Keratinocyte (primary cell): ENCODE measurements around the gene CRISP2.

Experiments used
- EZH2 ChIP-seq: IDR thresholded peaks from one replicate; pipeline ENCODE4 v1.6.1; 2012; ENCODE audit warnings: inconsistent platforms, mild to moderate bottlenecking, low read length, moderate library complexity
- TF ChIP-seq, protein P1 (sequence below), 3 experiments: IDR thresholded peaks in 1 of 3; conservative IDR thresholded peaks in 1 of 3; optimal IDR thresholded peaks in 1 of 3; 2 replicates in 2 of 3; 3 replicates in 1 of 3; pipeline versions ENCODE3 to v1.5.1; 2011; ENCODE audit warnings: low read length in 3 of 3, mild to moderate bottlenecking in 3 of 3, moderate library complexity in 2 of 3, control low read depth in 1 of 3, inconsistent platforms in 1 of 3; ENCODE audit not compliant: insufficient read depth in 2 of 3; ENCODE audit errors: extremely low read depth in 1 of 3

GRCh38 chr6:49649988-49650387, 63.4 kb downstream of the CRISP2 start:
- no peak for TF ChIP-seq EZH2
- TF ChIP-seq, protein P1, sequence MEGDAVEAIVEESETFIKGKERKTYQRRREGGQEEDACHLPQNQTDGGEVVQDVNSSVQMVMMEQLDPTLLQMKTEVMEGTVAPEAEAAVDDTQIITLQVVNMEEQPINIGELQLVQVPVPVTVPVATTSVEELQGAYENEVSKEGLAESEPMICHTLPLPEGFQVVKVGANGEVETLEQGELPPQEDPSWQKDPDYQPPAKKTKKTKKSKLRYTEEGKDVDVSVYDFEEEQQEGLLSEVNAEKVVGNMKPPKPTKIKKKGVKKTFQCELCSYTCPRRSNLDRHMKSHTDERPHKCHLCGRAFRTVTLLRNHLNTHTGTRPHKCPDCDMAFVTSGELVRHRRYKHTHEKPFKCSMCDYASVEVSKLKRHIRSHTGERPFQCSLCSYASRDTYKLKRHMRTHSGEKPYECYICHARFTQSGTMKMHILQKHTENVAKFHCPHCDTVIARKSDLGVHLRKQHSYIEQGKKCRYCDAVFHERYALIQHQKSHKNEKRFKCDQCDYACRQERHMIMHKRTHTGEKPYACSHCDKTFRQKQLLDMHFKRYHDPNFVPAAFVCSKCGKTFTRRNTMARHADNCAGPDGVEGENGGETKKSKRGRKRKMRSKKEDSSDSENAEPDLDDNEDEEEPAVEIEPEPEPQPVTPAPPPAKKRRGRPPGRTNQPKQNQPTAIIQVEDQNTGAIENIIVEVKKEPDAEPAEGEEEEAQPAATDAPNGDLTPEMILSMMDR (optimal IDR thresholded peaks at IDR 0.05 in 1 of 3, IDR thresholded peaks at IDR 0.05 in 1 of 3, conservative IDR thresholded peaks at IDR 0.05 in 1 of 3; ENCODE audit: extremely low read depth in 1 of 3, insufficient read depth in 2 of 3, low read length in 3 of 3): no peak
